ENCODE results near the gene MRFAP1L1. TPM values are rescaled to one million over a fixed set of nuclear protein-coding genes. Genes with fewer than 3 reads are reported as not detected.
A peak's percentile ranks its signal among the peaks of the same experiment; 100 is the strongest.

The MRFAP1L1 gene
- total RNA-seq, 1 donor from 2014 or later: 53.6 TPM

- no peak for DNase-seq (ENCODE audit: low read depth)
Observed at GRCh38 chr4:6720202-6720699, 10.6 kb upstream of the MRFAP1L1 start.

GRCh38 chr4:6719611-6720179 lies 10.0 kb upstream of the MRFAP1L1 start:
- Histone ChIP-seq H3K27me3 (ENCODE audit: control insufficient read depth, insufficient read depth, low read length) (no peaks in the 10 kb centered on the region), H3K4me3 (ENCODE audit: low read depth, low read length) (no peak overlapping the region), H3K36me3 (ENCODE audit: control insufficient read depth, insufficient read depth, low read length) (no peaks in the 10 kb centered on the region)
- DNase-seq (ENCODE audit: low read depth): no peak
- TF ChIP-seq CTCF (IDR thresholded peaks at IDR 0.05; ENCODE audit: insufficient read depth, low read length, poor library complexity, severe bottlenecking): no peak

More at GRCh38 chr4:6720202-6720699, 10.6 kb upstream of the MRFAP1L1 start:
- no peaks in the 10 kb centered on the region for H3K27me3 ChIP-seq (ENCODE audit: control insufficient read depth, insufficient read depth, low read length)
- no peaks in the 10 kb centered on the region for H3K36me3 ChIP-seq (ENCODE audit: control insufficient read depth, insufficient read depth, low read length)
- no peak overlapping the region for H3K4me3 ChIP-seq (ENCODE audit: low read depth, low read length)
- TF ChIP-seq CTCF (IDR thresholded peaks at IDR 0.05; ENCODE audit: insufficient read depth, low read length, poor library complexity, severe bottlenecking): peak; percentile 96

- Histone ChIP-seq H3K27me3 (ENCODE audit: control insufficient read depth, insufficient read depth, low read length) (no peaks in the 10 kb centered on the region), H3K4me3 (ENCODE audit: low read depth, low read length) (no peak overlapping the region), H3K36me3 (ENCODE audit: control insufficient read depth, insufficient read depth, low read length) (no peaks in the 10 kb centered on the region)
- no peak for TF ChIP-seq CTCF (IDR thresholded peaks at IDR 0.05; ENCODE audit: insufficient read depth, low read length, poor library complexity, severe bottlenecking)
- DNase-seq (ENCODE audit: low read depth): no peak
Observed at GRCh38 chr4:6718932-6719610, 9.4 kb upstream of the MRFAP1L1 start.

- no peak for DNase-seq (ENCODE audit: low read depth)
- no peaks in the 10 kb centered on the region for H3K36me3 ChIP-seq (ENCODE audit: control insufficient read depth, insufficient read depth, low read length)
- no peak for TF ChIP-seq CTCF (IDR thresholded peaks at IDR 0.05; ENCODE audit: insufficient read depth, low read length, poor library complexity, severe bottlenecking)
- no peaks in the 10 kb centered on the region for H3K27me3 ChIP-seq (ENCODE audit: control insufficient read depth, insufficient read depth, low read length)
- H3K4me3 ChIP-seq (ENCODE audit: low read depth, low read length): peak overlapping the region; percentile 76
Observed at GRCh38 chr4:6716958-6717655, 7.4 kb upstream of the MRFAP1L1 start.

GRCh38 chr4:6716018-6716911 lies 6.6 kb upstream of the MRFAP1L1 start, which contains the start of gene BLOC1S4:
BLOC1S4 (plus strand) TSS chr4:6716174; CDS start chr4:6716210, 36 bp downstream.
- Histone ChIP-seq H3K36me3 (ENCODE audit: control insufficient read depth, insufficient read depth, low read length) (no peaks in the 10 kb centered on the region), H3K27me3 (ENCODE audit: control insufficient read depth, insufficient read depth, low read length) (no peaks in the 10 kb centered on the region), H3K4me3 (ENCODE audit: low read depth, low read length) (peak within 1 kb of the TSS; percentile 76)
- TF ChIP-seq CTCF (IDR thresholded peaks at IDR 0.05; ENCODE audit: insufficient read depth, low read length, poor library complexity, severe bottlenecking): no peak
- peak; percentile 61 for DNase-seq (ENCODE audit: low read depth)

Measured in kidney epithelial cell (primary cell).